ENCODE data around the gene KIF19. TPM values are rescaled to one million over a fixed set of nuclear protein-coding genes. Genes with fewer than 3 reads are reported as not detected.

KIF19 gene
- total and polyA plus RNA-seq, 2 donors (not counting 1 experiment from before 2014, with no cell fraction given), result not detected

- no peak overlapping the region for H3K4me3 Mint-ChIP-seq
- ATAC-seq (ENCODE audit: low read depth) (no peak), DNase-seq (no peak)
- no peaks in the 10 kb centered on the region for H3K9me3 Mint-ChIP-seq (ENCODE audit: insufficient read depth)
- 81% methylated on average over 10 of the region's 11 CpGs for WGBS (ENCODE audit: insufficient coverage)
- H3K9me3 ChIP-seq (ENCODE audit: control extremely low read depth in 1 of 3, control insufficient read depth in 2 of 3, insufficient read depth in 1 of 3, low read length in 2 of 3), result peaks cover 0 to 10% (median 0%) of the 10 kb centered on the region in 3 donors
- peaks cover 15% of the 10 kb centered on the region for H3K27me3 Mint-ChIP-seq
- H2AFZ ChIP-seq (ENCODE audit: insufficient read depth, low read depth, low read length, poor library complexity, severe bottlenecking), result no peak overlapping the region
- H3K4me1 ChIP-seq (ENCODE audit: control insufficient read depth in 2 of 2, insufficient read depth in 2 of 2, low read length in 2 of 2), result no peaks in the 10 kb centered on the region
- no peaks in the 10 kb centered on the region for H4K20me1 ChIP-seq (ENCODE audit: control insufficient read depth, insufficient read depth, low read length, poor library complexity, severe bottlenecking)
- H3K36me3 ChIP-seq (replicated peaks in 1 of 2; ENCODE audit: control extremely low read depth in 1 of 2, control insufficient read depth in 1 of 2, extremely low read depth in 1 of 2, insufficient read depth in 2 of 2, low read length in 1 of 2), result no peaks in the 10 kb centered on the region
- ChIA-PET POLR2A (interaction anchor here (0.8 kb wide), 1 partner anchor 132 kb away, joined by 8 read pairs; no protein-coding TSS in a partner anchor), CTCF (interaction anchor here (0.9 to 1.8 kb wide), 3 partner anchors 12 to 67 kb away, joined by 3 to 8 read pairs (median 4); no protein-coding TSS in a partner anchor)
- TF ChIP-seq CTCF (IDR thresholded peaks at IDR 0.05), result no peak
- TF ChIP-seq EZH2 (IDR thresholded peaks at IDR 0.05; ENCODE audit: borderline replicate concordance, insufficient read depth, low read depth, low read length, poor library complexity, severe bottlenecking), result no peak
- H3K4me3 ChIP-seq (ENCODE audit: control extremely low read depth in 1 of 5, extremely low read depth in 1 of 5, insufficient read depth in 1 of 5, low read depth in 2 of 5, low read length in 4 of 5), result no peak overlapping the region
- H3K27me3 ChIP-seq (replicated peaks in 1 of 4; ENCODE audit: control extremely low read depth in 1 of 4, control insufficient read depth in 3 of 4, insufficient read depth in 4 of 4, low read length in 3 of 4), result peaks cover 0 to 9% (median 3%) of the 10 kb centered on the region in 4 experiments
- intact Hi-C loops (cut with micrococcal nuclease), result no loop called here
- H3K9ac ChIP-seq (ENCODE audit: low read length), result no peak overlapping the region
- H3K4me1 Mint-ChIP-seq, result no peaks in the 10 kb centered on the region
- no peak overlapping the region for H3K4me2 ChIP-seq (replicated peaks; ENCODE audit: low read depth, low read length, poor library complexity, severe bottlenecking)
- H3K79me2 ChIP-seq (ENCODE audit: control insufficient read depth, insufficient read depth, low read length), result no peaks in the 10 kb centered on the region
- H3K27ac Mint-ChIP-seq, result no peak overlapping the region
- H3K27ac ChIP-seq (ENCODE audit: low read length in 2 of 2), result no peak overlapping the region
Measured at GRCh38 chr17:74390680-74391653, 64.9 kb downstream of the KIF19 start.

GRCh38 chr17:74391771-74392170 is 65.7 kb downstream of the KIF19 start:
- Mint-ChIP-seq H3K4me3 (no peak overlapping the region), H3K27me3 (peaks cover 15% of the 10 kb centered on the region), H3K4me1 (no peaks in the 10 kb centered on the region), H3K27ac (no peak overlapping the region), H3K9me3 (ENCODE audit: insufficient read depth) (no peaks in the 10 kb centered on the region)
- H3K79me2 ChIP-seq (ENCODE audit: control insufficient read depth, insufficient read depth, low read length), result no peaks in the 10 kb centered on the region
- H3K27me3 ChIP-seq (replicated peaks in 1 of 4; ENCODE audit: control extremely low read depth in 1 of 4, control insufficient read depth in 3 of 4, insufficient read depth in 4 of 4, low read length in 3 of 4), result peaks cover 0 to 9% (median 3%) of the 10 kb centered on the region in 4 experiments
- no peaks in the 10 kb centered on the region for H3K36me3 ChIP-seq (replicated peaks in 1 of 2; ENCODE audit: control extremely low read depth in 1 of 2, control insufficient read depth in 1 of 2, extremely low read depth in 1 of 2, insufficient read depth in 2 of 2, low read length in 1 of 2)
- POLR2A ChIA-PET, result no interaction called here
- no peak overlapping the region for H2AFZ ChIP-seq (ENCODE audit: insufficient read depth, low read depth, low read length, poor library complexity, severe bottlenecking)
- H3K9ac ChIP-seq (ENCODE audit: low read length), result no peak overlapping the region
- H3K4me1 ChIP-seq (ENCODE audit: control insufficient read depth in 2 of 2, insufficient read depth in 2 of 2, low read length in 2 of 2), result no peaks in the 10 kb centered on the region
- CTCF ChIA-PET, result interaction anchor here (0.9 to 1.8 kb wide), 3 partner anchors 12 to 66 kb away, joined by 3 to 8 read pairs (median 4); no protein-coding TSS in a partner anchor
- H3K4me2 ChIP-seq (replicated peaks; ENCODE audit: low read depth, low read length, poor library complexity, severe bottlenecking), result no peak overlapping the region
- no peak overlapping the region for H3K27ac ChIP-seq (ENCODE audit: low read length in 2 of 2)
- no peak for ATAC-seq (ENCODE audit: low read depth)
- H4K20me1 ChIP-seq (ENCODE audit: control insufficient read depth, insufficient read depth, low read length, poor library complexity, severe bottlenecking), result no peaks in the 10 kb centered on the region
- no peak overlapping the region for H3K4me3 ChIP-seq (ENCODE audit: control extremely low read depth in 1 of 5, extremely low read depth in 1 of 5, insufficient read depth in 1 of 5, low read depth in 2 of 5, low read length in 4 of 5)
- intact Hi-C loops (cut with micrococcal nuclease), result no loop called here
- DNase-seq, result no peak
- H3K9me3 ChIP-seq (ENCODE audit: control extremely low read depth in 1 of 3, control insufficient read depth in 2 of 3, insufficient read depth in 1 of 3, low read length in 2 of 3), result peaks cover 0 to 10% (median 0%) of the 10 kb centered on the region in 3 donors
- WGBS (ENCODE audit: insufficient coverage), result 13% methylated on average over 5 of the region's 5 CpGs
- TF ChIP-seq EZH2 (IDR thresholded peaks at IDR 0.05; ENCODE audit: borderline replicate concordance, insufficient read depth, low read depth, low read length, poor library complexity, severe bottlenecking) (no peak), CTCF (IDR thresholded peaks at IDR 0.05) (no peak)

Data from B cell (primary cell).